Endothelial cell of umbilical vein (primary cell): ENCODE measurements around the gene KIF4A. TPM values are rescaled to one million over a fixed set of nuclear protein-coding genes. Genes with fewer than 3 reads are reported as not detected.
A peak's percentile ranks its signal among the peaks of the same experiment; 100 is the strongest.

Experiments
- BruUV-seq: library from RNA; stranded (reverse); fragments of 400-500 nt; replicated peaks from 2 replicates; lab custom pipeline; 2021; lab: Mats Ljungman, UMichigan
- CTCF ChIA-PET: fragments of 300-600, 350-600 bp; sonication (Branson Sonifier 250); formaldehyde crosslinking; loops from one replicate; lab custom pipeline; 2021; ENCODE audit warnings: antibody characterized with exemption, inconsistent platforms; lab: Charles Lee
- POLR2A ChIA-PET: fragments of 300-600, 350-600 bp; sonication (Branson Sonifier 250); formaldehyde crosslinking; loops from one replicate; lab custom pipeline; 2021; ENCODE audit warnings: antibody characterized with exemption, inconsistent platforms; lab: Charles Lee
- DNase-seq: peaks from one replicate; pipeline ENCODE4 v3.0.0-alpha.2; 2011; ENCODE audit warnings: low read depth, low spot score
- FAIRE-seq: peaks from 2 replicates; lab custom pipeline; 2011; peaks lifted over from hg19 to GRCh38; lab: Jason Lieb, UNC
- H2AFZ ChIP-seq: 2 replicates; pipeline ENCODE4 v1.6.0; 2012; ENCODE audit warnings: low read depth, low read length, control low read depth, inconsistent platforms
- H3K27ac ChIP-seq: 2 replicates; pipeline ENCODE4 v1.5.1; 2011; ENCODE audit warnings: low read depth, mild to moderate bottlenecking, control low read depth, low read length, moderate library complexity; ENCODE audit not compliant: insufficient read depth
- H3K27me3 ChIP-seq, 2 experiments: 2 replicates each; pipeline versions ENCODE4 v1.6.0 to v1.6.1; 2011; ENCODE audit warnings: low read length in 2 of 2, mixed read lengths in 1 of 2; ENCODE audit not compliant: control insufficient read depth in 2 of 2, insufficient read depth in 2 of 2
- H3K36me3 ChIP-seq, 2 experiments: 2 replicates in 1 of 2; 3 replicates in 1 of 2; pipeline ENCODE4 v1.5.1; 2011; ENCODE audit warnings: low read length in 2 of 2, mild to moderate bottlenecking in 1 of 2, moderate library complexity in 1 of 2; ENCODE audit not compliant: control insufficient read depth in 2 of 2, insufficient read depth in 2 of 2; ENCODE audit errors: extremely low read depth in 1 of 2
- H3K4me1 ChIP-seq: 3 replicates; pipeline ENCODE4 v1.5.1; 2011; ENCODE audit warnings: mild to moderate bottlenecking, low read length; ENCODE audit not compliant: control insufficient read depth, insufficient read depth; ENCODE audit errors: extremely low read depth
- H3K4me2 ChIP-seq: 2 replicates; pipeline ENCODE4 v1.6.1; 2011; ENCODE audit warnings: low read length, control low read depth, mixed read lengths; ENCODE audit not compliant: insufficient read depth
- H3K4me3 ChIP-seq, 3 experiments: fragments of 200-600 bp in 1 of 3; sonication (generic), shearing (Covaris generic) in 1 of 3; replicated peaks in 1 of 3; 2 replicates each; pipeline ENCODE4 v1.5.1; 2011 to 2016; ENCODE audit warnings: control low read depth in 3 of 3, low read length in 3 of 3, mild to moderate bottlenecking in 2 of 3, inconsistent platforms in 1 of 3, low read depth in 1 of 3, moderate library complexity in 1 of 3; ENCODE audit not compliant: insufficient read depth in 1 of 3
- H3K79me2 ChIP-seq: 2 replicates; pipeline ENCODE4 v1.6.0; 2012; ENCODE audit warnings: low read length, inconsistent platforms; ENCODE audit not compliant: control insufficient read depth, insufficient read depth
- H3K9ac ChIP-seq: replicated peaks from 2 replicates; pipeline ENCODE3; 2011; ENCODE audit warnings: low read length, control low read depth; ENCODE audit not compliant: insufficient read depth; ENCODE audit errors: extremely low read depth
- H3K9me1 ChIP-seq: replicated peaks from 3 replicates; pipeline ENCODE4 v1.6.0; 2011; ENCODE audit warnings: mild to moderate bottlenecking, low read length; ENCODE audit not compliant: control insufficient read depth, insufficient read depth; ENCODE audit errors: extremely low read depth
- H3K9me3 ChIP-seq: replicated peaks from 2 replicates; pipeline ENCODE4 v1.5.1; 2012; ENCODE audit warnings: low read length, inconsistent platforms; ENCODE audit not compliant: control insufficient read depth, insufficient read depth
- H4K20me1 ChIP-seq: replicated peaks from 2 replicates; pipeline ENCODE3; 2011; ENCODE audit warnings: mild to moderate bottlenecking, low read length; ENCODE audit not compliant: control insufficient read depth, insufficient read depth; ENCODE audit errors: extremely low read depth
- FOS ChIP-seq: IDR thresholded peaks from 2 replicates; pipeline ENCODE4 v1.6.1; 2011; ENCODE audit warnings: mild to moderate bottlenecking, low read length, moderate library complexity, borderline replicate concordance; ENCODE audit not compliant: insufficient read depth
- GATA2 ChIP-seq: IDR thresholded peaks from 2 replicates; pipeline ENCODE4 v1.7.0; 2011; ENCODE audit warnings: low read depth, mild to moderate bottlenecking, moderate library complexity, mixed read lengths, low read length; ENCODE audit not compliant: insufficient read length, insufficient read depth
- JUN ChIP-seq: IDR thresholded peaks from 2 replicates; pipeline ENCODE4 v1.6.1; 2011; ENCODE audit warnings: borderline replicate concordance, low read depth; ENCODE audit not compliant: insufficient read length, insufficient read depth
- MYC ChIP-seq: IDR thresholded peaks from one replicate; pipeline ENCODE4 v1.6.1; 2011; ENCODE audit warnings: mild to moderate bottlenecking, low read depth, low read length
- dilution Hi-C: fragments of 300-500 bp; cut with MboI; formaldehyde crosslinking; loops from one replicate; pipeline ENCODE4 v1.15.0; 2019; ENCODE audit warnings: low sequenced_read_pairs; ENCODE audit not compliant: extremely low pct_ligation_motif_present
- intact Hi-C: fragments of 100-400 bp; cut with micrococcal nuclease; formaldehyde crosslinking; loops from one replicate; pipeline ENCODE4 v1.10.0; 2022
- polyA plus RNA-seq, 4 experiments: library from polyadenylated mRNA; depleted of rRNA in 3 of 4; stranded (reverse) in 3 of 4; unstranded in 1 of 4; fragments of >200 nt; gene quantifications; 2 replicates each; pipeline versions ENCODE4 v1.2.1 to v1.2.3, GENCODE V29; 2011 to 2012; ENCODE audit warnings: missing spikeins in 1 of 4
- total RNA-seq: library from RNA; stranded (reverse); gene quantifications from 2 replicates; pipeline ENCODE4 v1.2.3, GENCODE V29; 2021
- TF ChIP-seq, protein P1 (sequence below), 2 donors: IDR thresholded peaks; 1 replicate in 1 of 2; 2 replicates in 1 of 2; pipeline ENCODE4 v1.5.1; 2011; ENCODE audit warnings: low read length in 2 of 2, mild to moderate bottlenecking in 2 of 2, moderate library complexity in 2 of 2, control low read depth in 1 of 2, inconsistent platforms in 1 of 2, low read depth in 1 of 2; ENCODE audit not compliant: insufficient read depth in 1 of 2; ENCODE audit errors: extremely low read depth in 1 of 2

KIF4A gene
- total and polyA plus RNA-seq, 2 donors (not counting 3 experiments of a cell fraction or from before 2014, with no cell fraction given), result 9.6 to 41.3 TPM

DNA sequence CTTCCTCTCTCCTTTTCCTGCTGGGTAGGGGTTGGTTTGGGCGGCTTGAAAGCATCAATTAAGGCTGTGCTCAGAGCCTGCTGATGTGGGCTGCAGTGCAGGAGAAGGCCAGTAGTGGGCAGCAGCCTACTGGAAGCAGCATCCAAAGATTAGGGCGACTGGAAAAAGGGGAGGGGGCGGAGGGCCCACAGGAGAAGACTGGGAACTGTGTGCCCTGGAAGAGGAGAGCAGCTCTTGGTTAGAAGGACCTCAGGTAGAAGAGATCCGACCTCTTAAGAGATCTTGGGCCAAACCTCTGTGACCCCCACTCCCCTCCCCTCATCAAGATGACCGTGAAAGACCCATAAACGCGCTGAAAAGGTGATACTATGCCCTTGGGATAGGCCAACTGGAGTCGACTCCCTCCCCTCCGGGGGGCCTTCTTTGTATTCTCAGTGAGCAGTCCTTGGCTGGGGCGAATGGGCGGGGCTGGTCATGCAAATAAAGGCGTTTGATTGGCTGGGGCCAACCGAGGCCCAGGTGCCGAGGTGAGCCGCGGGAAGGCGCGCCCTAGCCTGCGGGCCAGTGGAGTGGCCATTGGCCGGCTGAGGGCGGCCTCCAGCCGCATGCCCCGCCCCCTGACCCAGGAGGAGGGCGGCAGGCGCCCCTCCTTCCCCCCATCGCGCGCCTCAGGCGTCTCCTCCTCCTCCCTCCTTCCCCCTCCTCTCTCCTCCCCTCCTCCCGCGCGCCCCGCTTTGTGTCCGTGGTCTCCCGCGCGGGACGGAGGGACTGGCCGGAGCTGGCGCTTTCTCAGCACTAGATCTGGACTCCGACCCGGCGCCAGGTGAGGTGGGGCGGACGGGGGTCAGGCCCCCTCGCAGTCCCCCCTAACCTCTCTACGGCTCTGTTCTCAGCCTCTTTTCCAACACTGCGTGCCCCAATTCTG is 164.8 kb downstream of the KIF4A start:
- Histone ChIP-seq H3K4me3 (peak overlapping the region; percentile 14 to 43 (median 31)), H3K9me1 (no peaks in the 10 kb centered on the region), H3K79me2 (no peaks in the 10 kb centered on the region), H3K9ac (no peak overlapping the region), H3K27me3 (no peaks in the 10 kb centered on the region), H3K36me3 (no peaks in the 10 kb centered on the region), H2AFZ (peak overlapping the region; percentile 72), H4K20me1 (no peaks in the 10 kb centered on the region), H3K27ac (no peak overlapping the region), H3K9me3 (no peaks in the 10 kb centered on the region), H3K4me1 (peaks cover 6% of the 10 kb centered on the region), H3K4me2 (peak overlapping the region; percentile 76)
- BruUV-seq, result no TSS peak
- ChIA-PET CTCF (interaction anchor here (1.5 to 7.7 kb wide), 2 partner anchors 98 to 210 kb away, joined by 7 to 47 read pairs; no protein-coding TSS in a partner anchor), POLR2A (no interaction called here)
- intact Hi-C loops, result loop anchor here (2.0 to 5.0 kb wide), 2 partner anchors 22 to 308 kb away; no protein-coding TSS in a partner anchor
- DNase-seq (peak; percentile 49), FAIRE-seq (peak; percentile 85)
- no peak for TF ChIP-seq FOS
- TF ChIP-seq GATA2, result no peak
- no peak for TF ChIP-seq MYC
- TF ChIP-seq, protein P1, sequence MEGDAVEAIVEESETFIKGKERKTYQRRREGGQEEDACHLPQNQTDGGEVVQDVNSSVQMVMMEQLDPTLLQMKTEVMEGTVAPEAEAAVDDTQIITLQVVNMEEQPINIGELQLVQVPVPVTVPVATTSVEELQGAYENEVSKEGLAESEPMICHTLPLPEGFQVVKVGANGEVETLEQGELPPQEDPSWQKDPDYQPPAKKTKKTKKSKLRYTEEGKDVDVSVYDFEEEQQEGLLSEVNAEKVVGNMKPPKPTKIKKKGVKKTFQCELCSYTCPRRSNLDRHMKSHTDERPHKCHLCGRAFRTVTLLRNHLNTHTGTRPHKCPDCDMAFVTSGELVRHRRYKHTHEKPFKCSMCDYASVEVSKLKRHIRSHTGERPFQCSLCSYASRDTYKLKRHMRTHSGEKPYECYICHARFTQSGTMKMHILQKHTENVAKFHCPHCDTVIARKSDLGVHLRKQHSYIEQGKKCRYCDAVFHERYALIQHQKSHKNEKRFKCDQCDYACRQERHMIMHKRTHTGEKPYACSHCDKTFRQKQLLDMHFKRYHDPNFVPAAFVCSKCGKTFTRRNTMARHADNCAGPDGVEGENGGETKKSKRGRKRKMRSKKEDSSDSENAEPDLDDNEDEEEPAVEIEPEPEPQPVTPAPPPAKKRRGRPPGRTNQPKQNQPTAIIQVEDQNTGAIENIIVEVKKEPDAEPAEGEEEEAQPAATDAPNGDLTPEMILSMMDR (IDR thresholded peaks at IDR 0.05; ENCODE audit: extremely low read depth in 1 of 2, insufficient read depth in 1 of 2, low read depth in 1 of 2, low read length in 2 of 2), result peak; percentile 73 to 82
- TF ChIP-seq JUN, result no peak
- dilution Hi-C loops, result no loop called here
